HFFc6 (cell line): Measurements from ENCODE around the gene TTC33. TPM values are rescaled to one million over a fixed set of nuclear protein-coding genes. Genes with fewer than 3 reads are reported as not detected.

Source experiments
- DNase-seq: peaks from one replicate; pipeline ENCODE4 v3.0.0-alpha.2; 2018
- H3K27ac Mint-ChIP-seq: 2 replicates; pipeline ENCODE4 v1.8.0; 2020; ENCODE audit warnings: mild to moderate bottlenecking, mixed read lengths
- H3K27me3 Mint-ChIP-seq: 2 replicates; pipeline ENCODE4 v1.8.0; 2021; ENCODE audit warnings: mild to moderate bottlenecking, moderate library complexity, mixed read lengths; ENCODE audit not compliant: insufficient read depth
- H3K36me3 Mint-ChIP-seq: 2 replicates; pipeline ENCODE4 v1.8.0; 2021; ENCODE audit warnings: low read depth, mixed read lengths
- H3K4me1 Mint-ChIP-seq: 2 replicates; pipeline ENCODE4 v1.8.0; 2020; ENCODE audit warnings: low read depth, mixed read lengths
- H3K4me3 Mint-ChIP-seq: 2 replicates; pipeline ENCODE4 v1.8.0; 2020; ENCODE audit warnings: mild to moderate bottlenecking, moderate library complexity, mixed read lengths
- H3K9me3 Mint-ChIP-seq: 2 replicates; pipeline ENCODE4 v1.8.0; 2020; ENCODE audit warnings: mild to moderate bottlenecking, mixed read lengths
- CTCF ChIP-seq: fragments of 200-600 bp; sonication (generic); IDR thresholded peaks from 2 replicates; pipeline ENCODE4 v1.5.0; 2021; ENCODE audit warnings: antibody characterized with exemption, mild to moderate bottlenecking
- total RNA-seq, 6 experiments: library from RNA; stranded (reverse); fragmentation: NEBNext Ultra II Directional; extraction: Animal tissue kit (Norgen Biotek cat#: 25700); gene quantifications; 2 replicates in 1 of 6; 3 replicates in 5 of 6; pipeline ENCODE4 v1.2.3, GENCODE V29; 2021

TTC33 gene
- total RNA-seq, 6 experiments from 2014 or later: 8.6 to 11.3 (median 9.8) TPM

GRCh38 chr5:40669606-40670390 is 86.0 kb downstream of the TTC33 start:
- H3K27me3 Mint-ChIP-seq: no peaks in the 10 kb centered on the region; the same call in 1 of the 2 replicates
- no peak overlapping the region for H3K4me3 Mint-ChIP-seq
- H3K4me1 Mint-ChIP-seq: peaks cover 24% of the 10 kb centered on the region
- H3K9me3 Mint-ChIP-seq: no peaks in the 10 kb centered on the region
- H3K27ac Mint-ChIP-seq: no peak overlapping the region
- no peak for DNase-seq
- no peaks in the 10 kb centered on the region for H3K36me3 Mint-ChIP-seq
- TF ChIP-seq CTCF: no peak

GRCh38 chr5:40667161-40667663 is 88.5 kb downstream of the TTC33 start:
- no peaks in the 10 kb centered on the region for H3K36me3 Mint-ChIP-seq
- no peak overlapping the region for H3K4me3 Mint-ChIP-seq
- peaks cover 14% of the 10 kb centered on the region for H3K4me1 Mint-ChIP-seq
- no peak for TF ChIP-seq CTCF
- no peaks in the 10 kb centered on the region; the same call in 1 of the 2 replicates for H3K27me3 Mint-ChIP-seq
- no peak for DNase-seq
- H3K9me3 Mint-ChIP-seq: no peaks in the 10 kb centered on the region
- no peak overlapping the region for H3K27ac Mint-ChIP-seq

- Mint-ChIP-seq H3K4me1 (peaks cover 13% of the 10 kb centered on the region), H3K36me3 (no peaks in the 10 kb centered on the region), H3K9me3 (no peaks in the 10 kb centered on the region), H3K4me3 (no peak overlapping the region), H3K27ac (no peak overlapping the region), H3K27me3 (no peaks in the 10 kb centered on the region; the same call in 1 of the 2 replicates)
- DNase-seq: no peak
- no peak for TF ChIP-seq CTCF
Measured at GRCh38 chr5:40666657-40667056, 89.1 kb downstream of the TTC33 start.

- Mint-ChIP-seq H3K4me3 (no peak overlapping the region), H3K36me3 (no peaks in the 10 kb centered on the region), H3K9me3 (no peaks in the 10 kb centered on the region), H3K27me3 (no peaks in the 10 kb centered on the region; the same call in 1 of the 2 replicates), H3K4me1 (peaks cover 6% of the 10 kb centered on the region), H3K27ac (no peak overlapping the region)
- TF ChIP-seq CTCF: no peak
- DNase-seq: no peak
Measured at GRCh38 chr5:40665635-40666298, 90.0 kb downstream of the TTC33 start.

- peaks cover 16% of the 10 kb centered on the region for H3K4me1 Mint-ChIP-seq
Measured at GRCh38 chr5:40660751-40661150, 95.0 kb downstream of the TTC33 start.

More at GRCh38 chr5:40660751-40661150, 95.0 kb downstream of the TTC33 start:
- no peak for DNase-seq
- Mint-ChIP-seq H3K4me3 (no peak overlapping the region), H3K9me3 (no peaks in the 10 kb centered on the region), H3K36me3 (no peaks in the 10 kb centered on the region), H3K27me3 (peaks cover 4% of the 10 kb centered on the region), H3K27ac (no peak overlapping the region)
- TF ChIP-seq CTCF: no peak
